ENCODE data around the gene NRROS.
"Not testable (repeated sequence)": the region's sequence is repeated elsewhere in the genome, so short reads cannot be mapped to it uniquely, and the experiment has no call there.

The NRROS gene

GRCh38 chr3:196639483-196640296, at the start of gene NRROS:
Gene NRROS, plus strand, starts transcription at chr3:196639694. Its CDS starts 14,846 bp downstream, at chr3:196654540.
- DNase-seq (ENCODE audit: low read depth) = no peak

GRCh38 chr3:196590279-196590678, 49.2 kb upstream of the NRROS start:
- DNase-seq (ENCODE audit: low read depth) = no peak

- no peak for DNase-seq (ENCODE audit: low read depth)
Observed at GRCh38 chr3:196596355-196596754, 43.1 kb upstream of the NRROS start.

GRCh38 chr3:196597971-196598733, 41.3 kb upstream of the NRROS start:
- not testable (repeated sequence) for DNase-seq (ENCODE audit: low read depth)

GRCh38 chr3:196599734-196600128, 39.8 kb upstream of the NRROS start:
- no peak for DNase-seq (ENCODE audit: low read depth)

GRCh38 chr3:196600359-196600758, 39.1 kb upstream of the NRROS start:
- no peak for DNase-seq (ENCODE audit: low read depth)

GRCh38 chr3:196602673-196603072, 36.8 kb upstream of the NRROS start:
- no peak for DNase-seq (ENCODE audit: low read depth)

GRCh38 chr3:196603683-196604082, 35.8 kb upstream of the NRROS start:
- no peak for DNase-seq (ENCODE audit: low read depth)

- DNase-seq (ENCODE audit: low read depth) = no peak
Observed at GRCh38 chr3:196604548-196604947, 34.9 kb upstream of the NRROS start.

- DNase-seq (ENCODE audit: low read depth) = no peak
Observed at GRCh38 chr3:196608693-196609092, 30.8 kb upstream of the NRROS start.

- DNase-seq (ENCODE audit: low read depth) = no peak
Observed at GRCh38 chr3:196609343-196609775, 30.1 kb upstream of the NRROS start.

GRCh38 chr3:196609805-196610515, 29.5 kb upstream of the NRROS start:
- no peak for DNase-seq (ENCODE audit: low read depth)

GRCh38 chr3:196611761-196612483, 27.6 kb upstream of the NRROS start:
- no peak for DNase-seq (ENCODE audit: low read depth)

- DNase-seq (ENCODE audit: low read depth) = not testable (repeated sequence)
Observed at GRCh38 chr3:196615234-196615633, 24.3 kb upstream of the NRROS start.

- no peak for DNase-seq (ENCODE audit: low read depth)
Observed at GRCh38 chr3:196617256-196617655, 22.2 kb upstream of the NRROS start.

GRCh38 chr3:196619223-196619622, 20.3 kb upstream of the NRROS start:
- DNase-seq (ENCODE audit: low read depth) = no peak

- DNase-seq (ENCODE audit: low read depth) = not testable (repeated sequence)
Observed at GRCh38 chr3:196619627-196620026, 19.9 kb upstream of the NRROS start.

GRCh38 chr3:196620161-196620604, 19.3 kb upstream of the NRROS start:
- no peak for DNase-seq (ENCODE audit: low read depth)

GRCh38 chr3:196620684-196621083, 18.8 kb upstream of the NRROS start:
- DNase-seq (ENCODE audit: low read depth) = no peak

- no peak for DNase-seq (ENCODE audit: low read depth)
Observed at GRCh38 chr3:196621611-196622010, 17.9 kb upstream of the NRROS start.

- DNase-seq (ENCODE audit: low read depth) = no peak
Observed at GRCh38 chr3:196624067-196624790, 15.3 kb upstream of the NRROS start.
